Right renal cortex interstitium (tissue), 3 donors: ENCODE measurements around the gene MDGA2. TPM values are rescaled to one million over a fixed set of nuclear protein-coding genes. Genes with fewer than 3 reads are reported as not detected.
"Not testable (repeated sequence)": the region's sequence is repeated elsewhere in the genome, so short reads cannot be mapped to it uniquely, and the experiment has no call there.

ENCODE experiments used
- DNase-seq, 3 donors: peaks; one replicate each; pipeline ENCODE4 v3.0.0-alpha.2; 2013; ENCODE audit warnings: low read depth in 3 of 3, low spot score in 2 of 3
- polyA plus RNA-seq, 3 donors: library from polyadenylated mRNA; unstranded; fragments of 120-200 nt; gene quantifications; one replicate each; pipeline ENCODE4 v1.2.1, GENCODE V29; 2013; ENCODE audit not compliant: insufficient read length in 3 of 3

The MDGA2 gene
- polyA plus RNA-seq, 3 donors, result 1.9 to 2.4 (median 2.1) TPM

GRCh38 chr14:46999661-47000060 lies 675.7 kb downstream of the MDGA2 start:
- no peak for DNase-seq

- DNase-seq, result no peak
These were observed 685.8 kb downstream of the MDGA2 start for GRCh38 chr14:46989566-46989965.

GRCh38 chr14:46988312-46988711 lies 687.1 kb downstream of the MDGA2 start:
- no peak for DNase-seq

- DNase-seq, result no peak
These were observed 689.6 kb downstream of the MDGA2 start for GRCh38 chr14:46985529-46986380.

GRCh38 chr14:46973295-46973694 lies 702.1 kb downstream of the MDGA2 start:
- DNase-seq, result no peak

- no peak for DNase-seq
These were observed 711.0 kb downstream of the MDGA2 start for GRCh38 chr14:46964378-46964777.

GRCh38 chr14:46951103-46951502 lies 724.3 kb downstream of the MDGA2 start:
- no peak for DNase-seq

- no peak for DNase-seq
These were observed 734.8 kb downstream of the MDGA2 start for GRCh38 chr14:46940611-46941010.

- DNase-seq, result no peak
These were observed 754.9 kb downstream of the MDGA2 start for GRCh38 chr14:46920542-46920941.

GRCh38 chr14:46915539-46915938 lies 759.9 kb downstream of the MDGA2 start:
- not testable (repeated sequence) for DNase-seq

- DNase-seq, result no peak
These were observed 772.6 kb downstream of the MDGA2 start for GRCh38 chr14:46902837-46903236.

GRCh38 chr14:46894476-46894875 lies 780.9 kb downstream of the MDGA2 start:
- no peak for DNase-seq

- DNase-seq, result no peak
These were observed 788.3 kb downstream of the MDGA2 start for GRCh38 chr14:46887144-46887543.

GRCh38 chr14:46885566-46885965 lies 789.8 kb downstream of the MDGA2 start:
- DNase-seq, result no peak

GRCh38 chr14:46861753-46862152 lies 813.7 kb downstream of the MDGA2 start:
- DNase-seq, result no peak

GRCh38 chr14:46840944-46841720 lies 834.3 kb downstream of the MDGA2 start:
- DNase-seq, result no peak

GRCh38 chr14:46820291-46820690 lies 855.1 kb downstream of the MDGA2 start:
- DNase-seq, result no peak

GRCh38 chr14:46819117-46819516 lies 856.3 kb downstream of the MDGA2 start:
- DNase-seq, result no peak

GRCh38 chr14:46818147-46818546 lies 857.3 kb downstream of the MDGA2 start:
- no peak for DNase-seq

- no peak for DNase-seq
These were observed 882.3 kb downstream of the MDGA2 start for GRCh38 chr14:46793144-46793543.
